Prostate gland (tissue), 2 donors: ENCODE data around the gene PSMB10. TPM values are rescaled to one million over a fixed set of nuclear protein-coding genes. Genes with fewer than 3 reads are reported as not detected.

Source experiments
- DNase-seq: peaks from one replicate; pipeline ENCODE4 v3.0.0-alpha.2; 2019; ENCODE audit warnings: low spot score
- H3K27ac ChIP-seq, 2 donors: fragments of 200-600 bp; sonication (generic); 2 replicates each; pipeline ENCODE4 v1.5.1; 2017 to 2019
- H3K27me3 ChIP-seq: fragments of 200-600 bp; sonication (generic); replicated peaks from 2 replicates; pipeline ENCODE4 v1.5.1; 2019; ENCODE audit not compliant: insufficient read depth
- H3K36me3 ChIP-seq, 2 donors: fragments of 200-600 bp; sonication (generic); 1 replicate in 1 of 2; 2 replicates in 1 of 2; pipeline versions ENCODE4 v1.5.1 to v1.8.1; 2017 to 2019
- H3K4me1 ChIP-seq: fragments of 200-600 bp; sonication (generic); replicated peaks from 2 replicates; pipeline ENCODE4 v1.5.1; 2019
- H3K4me3 ChIP-seq, 2 donors: fragments of 200-600 bp; sonication (generic); 2 replicates each; pipeline ENCODE4 v1.5.1; 2017 to 2019
- H3K9me3 ChIP-seq: fragments of 200-600 bp; sonication (generic); 2 replicates; pipeline ENCODE4 v1.5.1; 2017
- POLR2A ChIP-seq: fragments of 450-650 bp; IDR thresholded peaks from one replicate; pipeline ENCODE4 v1.6.1; 2016; ENCODE audit warnings: antibody characterized with exemption, mild to moderate bottlenecking
- POLR2AphosphoS5 ChIP-seq: sonication (generic); formaldehyde crosslinking; IDR thresholded peaks from one replicate; pipeline ENCODE4 v1.6.1; 2017; ENCODE audit warnings: antibody characterized with exemption
- WGBS: methylation state at CpG from one replicate; pipeline ENCODE4 v1.1.5; 2018; 5-methylcytosine and 5-hydroxymethylcytosine counted together
- intact Hi-C: fragments of 100-400 bp; cut with DNase I; formaldehyde crosslinking; loops from one replicate; pipeline ENCODE4 v1.14.2; 2022
- total RNA-seq, 2 donors: library from RNA; depleted of rRNA; stranded (reverse); fragments of >200 nt; gene quantifications; one replicate each; pipeline ENCODE4 v1.1.0, GENCODE V29; 2016
- TF ChIP-seq, protein P1 (sequence below), 4 experiments: fragments of 200-600 bp in 2 of 4; fragments of 450-650 bp in 2 of 4; sonication (generic) in 2 of 4; IDR thresholded peaks; 1 replicate in 3 of 4; 2 replicates in 1 of 4; pipeline ENCODE4 v1.5.1; 2016 to 2019; ENCODE audit warnings: antibody characterized with exemption in 4 of 4, mild to moderate bottlenecking in 2 of 4, moderate library complexity in 2 of 4

Gene PSMB10
- total RNA-seq, 2 donors from 2014 or later = 29.9 to 42.5 TPM

DNA sequence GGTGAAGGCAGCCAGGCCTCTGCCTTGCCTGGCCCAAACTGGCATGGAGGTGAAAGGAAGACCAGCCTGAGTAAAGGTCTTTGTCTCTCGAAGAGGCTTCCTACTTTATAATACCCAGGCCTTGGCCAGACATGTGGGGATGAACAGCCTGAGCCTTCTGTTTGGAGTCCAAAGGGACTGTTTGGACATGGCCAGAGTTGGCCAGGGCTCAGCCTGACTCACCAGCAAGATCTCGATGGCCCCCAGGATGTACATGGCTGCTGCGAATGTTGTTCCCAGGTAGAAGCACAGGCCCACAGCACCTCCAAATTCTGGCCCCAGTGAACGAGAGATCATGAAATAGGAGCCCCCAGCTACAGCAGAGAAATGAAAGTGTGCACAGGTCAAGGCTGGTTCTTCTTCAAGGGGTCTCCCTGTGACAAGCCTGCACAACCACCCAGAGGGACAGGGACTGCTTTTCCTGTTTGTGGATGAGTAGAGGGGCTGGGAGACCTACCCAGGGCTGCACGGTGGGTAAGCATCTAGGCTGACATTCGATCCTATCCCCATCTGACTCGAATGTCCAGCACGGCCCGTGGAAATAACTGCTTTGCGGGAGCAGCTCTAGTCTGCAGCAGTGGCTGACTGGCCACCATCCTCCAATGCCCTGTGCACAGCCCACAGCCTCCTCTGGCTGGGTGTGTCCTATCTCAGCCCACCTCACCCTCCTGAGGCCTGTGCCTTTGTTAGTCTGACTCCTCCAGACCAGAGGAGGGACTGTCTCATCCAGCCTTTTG lies 18.0 kb upstream of the PSMB10 start:
- TF ChIP-seq POLR2A (no peak), POLR2AphosphoS5 (no peak)
- TF ChIP-seq, protein P1, sequence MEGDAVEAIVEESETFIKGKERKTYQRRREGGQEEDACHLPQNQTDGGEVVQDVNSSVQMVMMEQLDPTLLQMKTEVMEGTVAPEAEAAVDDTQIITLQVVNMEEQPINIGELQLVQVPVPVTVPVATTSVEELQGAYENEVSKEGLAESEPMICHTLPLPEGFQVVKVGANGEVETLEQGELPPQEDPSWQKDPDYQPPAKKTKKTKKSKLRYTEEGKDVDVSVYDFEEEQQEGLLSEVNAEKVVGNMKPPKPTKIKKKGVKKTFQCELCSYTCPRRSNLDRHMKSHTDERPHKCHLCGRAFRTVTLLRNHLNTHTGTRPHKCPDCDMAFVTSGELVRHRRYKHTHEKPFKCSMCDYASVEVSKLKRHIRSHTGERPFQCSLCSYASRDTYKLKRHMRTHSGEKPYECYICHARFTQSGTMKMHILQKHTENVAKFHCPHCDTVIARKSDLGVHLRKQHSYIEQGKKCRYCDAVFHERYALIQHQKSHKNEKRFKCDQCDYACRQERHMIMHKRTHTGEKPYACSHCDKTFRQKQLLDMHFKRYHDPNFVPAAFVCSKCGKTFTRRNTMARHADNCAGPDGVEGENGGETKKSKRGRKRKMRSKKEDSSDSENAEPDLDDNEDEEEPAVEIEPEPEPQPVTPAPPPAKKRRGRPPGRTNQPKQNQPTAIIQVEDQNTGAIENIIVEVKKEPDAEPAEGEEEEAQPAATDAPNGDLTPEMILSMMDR (IDR thresholded peaks at IDR 0.05) = no peak
- Histone ChIP-seq H3K9me3 (no peaks in the 10 kb centered on the region), H3K27me3 (no peaks in the 10 kb centered on the region), H3K27ac (peak overlapping the region in 1 of 2 donors; percentile 55), H3K4me1 (peaks cover 5% of the 10 kb centered on the region), H3K36me3 (peaks cover 9% of the 10 kb centered on the region in 2 donors), H3K4me3 (no peak overlapping the region)
- DNase-seq = no peak
- intact Hi-C loops = no loop called here
- 70% methylated on average over 10 of the region's 10 CpGs for WGBS

DNA sequence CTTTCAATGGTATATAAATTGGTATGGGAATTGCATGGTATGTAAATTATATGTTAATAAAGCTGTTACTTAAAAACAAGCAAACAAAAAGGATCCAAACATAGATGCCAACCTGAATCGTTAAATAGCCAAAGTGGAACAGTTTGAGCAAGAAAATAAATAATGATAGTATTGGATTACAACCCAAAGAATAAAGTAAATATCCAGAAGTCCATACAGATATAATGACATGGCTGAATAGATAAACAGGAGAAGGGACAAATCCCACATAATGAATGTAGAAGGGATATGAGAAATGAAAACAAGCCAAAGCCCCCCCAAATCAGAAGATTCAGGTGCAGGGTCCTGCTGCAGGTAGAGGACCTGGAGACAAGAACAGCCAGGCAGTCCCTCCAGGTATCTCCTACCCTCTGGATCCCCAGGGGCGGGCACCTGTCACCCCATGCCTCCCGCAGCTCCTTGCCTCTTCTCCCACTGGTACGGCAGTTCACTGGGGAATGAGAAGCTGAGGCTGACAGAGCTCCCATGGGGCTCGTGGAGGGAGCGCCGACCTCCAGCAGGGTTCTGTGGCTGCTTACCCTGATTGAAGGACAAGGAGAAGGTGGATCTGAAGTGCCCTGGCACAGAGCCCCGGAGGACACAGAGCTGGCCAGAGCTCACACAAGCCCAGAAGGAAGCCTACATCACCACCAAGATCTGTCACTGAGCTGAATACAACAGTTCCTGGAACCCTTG lies 17.2 kb upstream of the PSMB10 start:
- peaks cover 11 to 14% of the 10 kb centered on the region in 2 donors for H3K36me3 ChIP-seq
- no peaks in the 10 kb centered on the region for H3K9me3 ChIP-seq
- no peak for DNase-seq
- WGBS = 84% methylated on average over 8 of the region's 8 CpGs
- peak overlapping the region in 1 of 2 donors; percentile 55 for H3K27ac ChIP-seq
- TF ChIP-seq, protein P1 (IDR thresholded peaks at IDR 0.05) = no peak
- peaks cover 5% of the 10 kb centered on the region for H3K4me1 ChIP-seq
- H3K4me3 ChIP-seq = no peak overlapping the region
- no peaks in the 10 kb centered on the region for H3K27me3 ChIP-seq
- intact Hi-C loops = no loop called here

DNA sequence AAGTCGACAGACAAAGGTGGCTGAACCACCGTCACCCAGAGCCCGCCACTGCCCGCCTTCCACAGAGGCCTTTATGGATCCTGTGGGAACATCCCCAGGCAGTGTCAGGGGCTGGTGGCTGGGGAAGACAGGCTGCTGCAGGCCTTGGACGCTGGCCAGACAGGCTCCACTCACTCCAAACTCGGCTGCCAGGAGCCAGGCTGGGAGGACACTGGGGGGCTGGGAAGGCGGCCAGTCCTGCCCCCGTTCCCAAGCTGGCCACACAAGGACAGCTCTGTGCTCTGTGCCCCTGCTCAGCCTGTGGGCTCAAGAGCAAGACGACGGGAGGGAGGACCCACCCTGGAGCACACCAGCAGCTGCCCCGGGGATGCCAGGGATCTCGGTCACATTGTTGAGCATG lies 14.8 kb upstream of the PSMB10 start:
- 33% methylated on average over 8 of the region's 12 CpGs for WGBS
- no peak for TF ChIP-seq POLR2A
- TF ChIP-seq POLR2AphosphoS5 = no peak
- TF ChIP-seq, protein P1 (IDR thresholded peaks at IDR 0.05) = no peak
- Histone ChIP-seq H3K36me3 (peaks cover 17 to 25% of the 10 kb centered on the region in 2 donors), H3K9me3 (no peaks in the 10 kb centered on the region), H3K27me3 (no peaks in the 10 kb centered on the region), H3K4me3 (no peak overlapping the region), H3K27ac (peak overlapping the region in 1 of 2 donors; percentile 33), H3K4me1 (peaks cover 5% of the 10 kb centered on the region)
- no peak for DNase-seq
- intact Hi-C loops = no loop called here

DNA sequence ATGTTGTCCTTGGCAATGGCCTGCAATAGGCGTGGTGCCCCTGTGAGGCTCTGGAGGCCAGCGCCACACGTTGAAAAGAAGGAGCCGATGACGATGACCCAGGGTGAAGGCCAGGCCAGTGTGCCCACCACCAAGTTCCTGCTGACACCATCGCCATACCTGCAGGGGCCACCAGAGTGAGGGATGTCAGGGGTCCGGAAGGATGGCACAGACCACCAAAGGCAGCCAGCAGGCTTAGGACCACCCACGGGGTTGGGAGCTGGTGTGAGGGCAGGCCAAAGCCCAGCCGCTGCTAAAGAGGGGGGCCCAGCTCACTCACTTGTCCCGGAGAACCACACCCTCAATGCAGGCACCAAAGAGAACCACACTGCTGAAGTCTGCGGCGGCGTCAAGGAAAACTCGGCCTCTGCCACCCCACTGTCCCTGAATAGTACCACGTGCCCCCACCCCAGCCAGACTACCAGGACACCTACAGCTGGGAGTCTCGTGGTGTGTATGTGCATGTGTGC lies 13.7 kb upstream of the PSMB10 start:
- intact Hi-C loops = no loop called here
- no peak for DNase-seq
- Histone ChIP-seq H3K27me3 (no peaks in the 10 kb centered on the region), H3K4me3 (no peak overlapping the region), H3K36me3 (peaks cover 28 to 36% of the 10 kb centered on the region in 2 donors), H3K4me1 (peaks cover 5% of the 10 kb centered on the region), H3K9me3 (no peaks in the 10 kb centered on the region), H3K27ac (no peak overlapping the region)
- TF ChIP-seq POLR2A (no peak), POLR2AphosphoS5 (no peak)
- WGBS = 86% methylated on average over 16 of the region's 16 CpGs

DNA sequence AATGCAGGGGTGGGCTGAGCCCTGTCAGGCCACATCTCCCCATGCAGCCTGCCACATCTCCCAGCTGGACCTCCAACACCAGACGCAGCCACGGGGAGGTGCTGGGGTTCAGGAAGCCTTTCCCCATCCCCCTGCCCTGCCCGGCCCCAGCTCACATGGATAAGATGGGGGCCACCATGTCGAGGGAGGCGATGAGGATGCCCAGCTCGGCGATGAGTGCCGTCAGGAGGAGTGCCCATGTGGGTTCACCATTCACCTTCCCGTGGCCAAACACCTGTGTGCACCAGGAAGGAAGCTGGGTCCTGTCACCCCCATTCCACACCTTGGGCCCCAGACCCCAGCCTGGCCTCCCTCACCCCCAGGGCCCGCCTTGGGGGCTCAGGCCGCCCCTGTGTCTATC lies 13.0 kb upstream of the PSMB10 start:
- WGBS = 96% methylated on average over 11 of the region's 11 CpGs
- Histone ChIP-seq H3K27ac (no peak overlapping the region), H3K9me3 (no peaks in the 10 kb centered on the region), H3K27me3 (no peaks in the 10 kb centered on the region), H3K36me3 (peaks cover 28 to 36% of the 10 kb centered on the region in 2 donors), H3K4me1 (peaks cover 5% of the 10 kb centered on the region), H3K4me3 (no peak overlapping the region)
- TF ChIP-seq POLR2AphosphoS5 (no peak), POLR2A (no peak)
- TF ChIP-seq, protein P1 (IDR thresholded peaks at IDR 0.05) = no peak
- intact Hi-C loops = no loop called here
- no peak for DNase-seq
